Kidney (tissue), 14 donors: ENCODE data around the gene INVS. TPM values are rescaled to one million over a fixed set of nuclear protein-coding genes. Genes with fewer than 3 reads are reported as not detected.

Source experiments
- DNase-seq, 5 donors: peaks; one replicate each; pipeline ENCODE4 v3.0.0-alpha.2; 2013 to 2020
- FAIRE-seq: peaks from 2 replicates; lab custom pipeline; 2012; peaks lifted over from hg19 to GRCh38; lab: Jason Lieb, UNC
- H3K27ac ChIP-seq, 2 donors: one replicate each; pipeline ENCODE4 v1.7.0; 2013; ENCODE audit warnings: low read depth in 2 of 2, low read length in 2 of 2, inconsistent platforms in 1 of 2
- H3K27me3 ChIP-seq: one replicate; pipeline ENCODE4 v1.7.1; 2013; ENCODE audit warnings: low read length, inconsistent platforms; ENCODE audit not compliant: control insufficient read depth, insufficient read depth
- H3K36me3 ChIP-seq, 3 donors: one replicate each; pipeline versions ENCODE4 v1.7.0 to v1.7.1; 2013; ENCODE audit warnings: low read length in 3 of 3, control low read depth in 1 of 3, inconsistent platforms in 1 of 3; ENCODE audit not compliant: insufficient read depth in 3 of 3, control insufficient read depth in 2 of 3
- H3K4me1 ChIP-seq, 3 donors: one replicate each; pipeline versions ENCODE4 v1.7.0 to v1.7.1; 2013; ENCODE audit warnings: low read length in 3 of 3, inconsistent platforms in 1 of 3, low read depth in 1 of 3; ENCODE audit not compliant: control insufficient read depth in 2 of 3, insufficient read depth in 2 of 3
- H3K4me3 ChIP-seq, 3 donors: one replicate each; pipeline versions ENCODE4 v1.7.0 to v1.8.1; 2013; ENCODE audit warnings: low read length in 3 of 3, control low read depth in 1 of 3, inconsistent platforms in 1 of 3
- H3K9ac ChIP-seq, 3 donors: one replicate each; pipeline versions ENCODE4 v1.7.0 to v1.7.1; 2013; ENCODE audit warnings: low read length in 3 of 3, control low read depth in 1 of 3, inconsistent platforms in 1 of 3
- H3K9me3 ChIP-seq, 3 donors: one replicate each; pipeline versions ENCODE4 v1.7.0 to v1.7.1; 2013; ENCODE audit warnings: low read length in 3 of 3, control low read depth in 1 of 3, inconsistent platforms in 1 of 3; ENCODE audit not compliant: control insufficient read depth in 2 of 3, insufficient read depth in 1 of 3
- intact Hi-C: fragments of 100-400 bp; cut with DNase I; formaldehyde crosslinking; loops from one replicate; pipeline ENCODE4 v1.11.1; 2022
- polyA plus RNA-seq: library from polyadenylated mRNA; stranded (reverse); fragments of 350-450 nt; fragmentation: Illumina TruSeq; extraction: RNeasy Lipid Tissue Mini Kit (QIAGEN cat#74804); gene quantifications from one replicate; pipeline ENCODE4 v1.2.3, GENCODE V29; 2014; ENCODE audit warnings: low read depth, low replicate concordance; ENCODE audit not compliant: insufficient read depth
- total RNA-seq: library from RNA; stranded (reverse); fragmentation: NEBNext Ultra II Directional; extraction: Animal tissue kit (Norgen Biotek cat#: 25700); gene quantifications from one replicate; pipeline ENCODE4 v1.2.1, GENCODE V29; 2021
- TF ChIP-seq, protein P1 (sequence below): IDR thresholded peaks from 3 replicates; pipeline ENCODE4 v1.5.1; 2012; ENCODE audit warnings: mild to moderate bottlenecking, moderate library complexity, borderline replicate concordance; ENCODE audit not compliant: insufficient read depth; ENCODE audit errors: extremely low read depth
- donor health status: control.
- donor health status: control.
- donor health status: control.
- donor health status: control.
- donor health status: control.
- donor health status: DM: yes; HTN: yes; CAD: no.
- donor health status: Normal renal cell carcinoma (clear cell type).

INVS gene
- total and polyA plus RNA-seq, 2 donors from 2014 or later: 7.1 to 19.7 TPM

DNA sequence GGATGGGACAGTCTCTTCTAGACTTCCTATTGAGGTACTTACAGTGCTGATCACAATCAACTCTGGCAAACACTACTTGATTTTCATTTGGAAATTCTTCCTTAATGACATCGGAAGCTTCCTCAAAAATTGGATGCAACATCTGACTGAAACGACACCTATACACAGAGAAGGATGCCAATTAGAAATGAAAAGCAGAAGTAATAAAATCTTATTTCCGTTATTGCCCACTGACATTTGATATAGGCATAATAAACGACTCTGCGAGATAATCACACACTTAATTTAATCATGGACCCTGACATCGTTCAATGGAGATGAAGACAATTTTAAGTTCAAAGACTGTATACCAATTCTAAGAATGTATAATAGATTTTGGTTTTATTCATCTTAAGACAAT lies 46.7 kb upstream of the INVS start:
- peaks cover 0 to 2% (median 0%) of the 10 kb centered on the region in 3 donors for H3K4me1 ChIP-seq
- TF ChIP-seq, protein P1, sequence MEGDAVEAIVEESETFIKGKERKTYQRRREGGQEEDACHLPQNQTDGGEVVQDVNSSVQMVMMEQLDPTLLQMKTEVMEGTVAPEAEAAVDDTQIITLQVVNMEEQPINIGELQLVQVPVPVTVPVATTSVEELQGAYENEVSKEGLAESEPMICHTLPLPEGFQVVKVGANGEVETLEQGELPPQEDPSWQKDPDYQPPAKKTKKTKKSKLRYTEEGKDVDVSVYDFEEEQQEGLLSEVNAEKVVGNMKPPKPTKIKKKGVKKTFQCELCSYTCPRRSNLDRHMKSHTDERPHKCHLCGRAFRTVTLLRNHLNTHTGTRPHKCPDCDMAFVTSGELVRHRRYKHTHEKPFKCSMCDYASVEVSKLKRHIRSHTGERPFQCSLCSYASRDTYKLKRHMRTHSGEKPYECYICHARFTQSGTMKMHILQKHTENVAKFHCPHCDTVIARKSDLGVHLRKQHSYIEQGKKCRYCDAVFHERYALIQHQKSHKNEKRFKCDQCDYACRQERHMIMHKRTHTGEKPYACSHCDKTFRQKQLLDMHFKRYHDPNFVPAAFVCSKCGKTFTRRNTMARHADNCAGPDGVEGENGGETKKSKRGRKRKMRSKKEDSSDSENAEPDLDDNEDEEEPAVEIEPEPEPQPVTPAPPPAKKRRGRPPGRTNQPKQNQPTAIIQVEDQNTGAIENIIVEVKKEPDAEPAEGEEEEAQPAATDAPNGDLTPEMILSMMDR: no peak
- DNase-seq: no peak
- no peak for FAIRE-seq
- intact Hi-C loops: no loop called here
- no peak overlapping the region for H3K9ac ChIP-seq
- peaks cover 0 to 5% (median 0%) of the 10 kb centered on the region in 3 donors for H3K36me3 ChIP-seq
- no peaks in the 10 kb centered on the region for H3K9me3 ChIP-seq
- no peaks in the 10 kb centered on the region for H3K27me3 ChIP-seq
- H3K27ac ChIP-seq: no peak overlapping the region
- H3K4me3 ChIP-seq: no peak overlapping the region

DNA sequence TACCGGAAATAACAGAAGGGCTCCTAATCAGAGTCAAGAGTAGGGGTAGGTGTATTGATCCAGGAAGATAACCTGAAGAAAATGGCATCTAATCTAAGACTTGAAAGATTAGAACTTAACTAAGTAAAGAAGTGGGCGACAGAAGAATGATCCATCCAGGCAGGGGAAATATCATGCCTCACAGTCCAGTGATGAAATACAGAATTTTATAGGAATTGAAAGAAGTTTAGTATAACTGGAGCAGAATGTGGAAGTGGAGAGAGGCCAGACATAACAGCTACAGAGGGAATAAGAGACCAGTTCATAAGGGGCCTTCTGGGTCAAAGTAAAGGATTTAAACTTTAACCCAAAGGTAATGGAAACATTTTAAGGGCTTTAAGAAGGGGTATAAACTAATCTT lies 42.5 kb upstream of the INVS start:
- peaks cover 0 to 4% (median 0%) of the 10 kb centered on the region in 3 donors for H3K36me3 ChIP-seq
- no peak overlapping the region for H3K4me3 ChIP-seq
- H3K27ac ChIP-seq: no peak overlapping the region
- no peak overlapping the region for H3K9ac ChIP-seq
- H3K9me3 ChIP-seq: no peaks in the 10 kb centered on the region
- no peak for DNase-seq
- TF ChIP-seq, protein P1: no peak
- no peaks in the 10 kb centered on the region for H3K27me3 ChIP-seq
- intact Hi-C loops: no loop called here
- no peak for FAIRE-seq
- peaks cover 0 to 2% (median 0%) of the 10 kb centered on the region in 3 donors for H3K4me1 ChIP-seq

DNA sequence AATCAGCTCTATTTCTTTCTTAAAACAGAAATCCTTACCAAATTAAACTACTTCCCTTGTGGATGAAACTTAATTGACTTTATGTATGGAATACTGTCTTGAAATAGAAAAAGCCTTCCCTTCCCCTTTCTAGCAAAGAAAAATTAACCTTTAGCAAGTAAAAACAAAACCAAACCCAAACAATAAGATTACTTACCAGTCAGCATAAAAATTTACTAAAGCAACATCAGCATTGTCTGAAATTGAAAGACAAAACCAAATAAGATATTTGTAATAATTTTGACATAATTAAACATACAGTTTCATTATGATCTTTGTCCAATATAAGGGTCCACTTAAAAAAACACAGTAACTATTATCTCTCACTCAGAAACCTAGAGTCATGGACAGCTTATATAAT lies 41.4 kb upstream of the INVS start:
- Histone ChIP-seq H3K9ac (no peak overlapping the region), H3K36me3 (peaks cover 0 to 4% (median 0%) of the 10 kb centered on the region in 3 donors), H3K27me3 (no peaks in the 10 kb centered on the region), H3K4me1 (no peaks in the 10 kb centered on the region), H3K4me3 (no peak overlapping the region), H3K9me3 (no peaks in the 10 kb centered on the region), H3K27ac (no peak overlapping the region)
- TF ChIP-seq, protein P1: no peak
- no peak for DNase-seq
- intact Hi-C loops: no loop called here
- no peak for FAIRE-seq
